ENCODE measurements around the gene WRAP73.
A peak's percentile ranks its signal among the peaks of the same experiment; 100 is the strongest.
"Not testable (repeated sequence)": the region's sequence is repeated elsewhere in the genome, so short reads cannot be mapped to it uniquely, and the experiment has no call there.

The WRAP73 gene

DNA sequence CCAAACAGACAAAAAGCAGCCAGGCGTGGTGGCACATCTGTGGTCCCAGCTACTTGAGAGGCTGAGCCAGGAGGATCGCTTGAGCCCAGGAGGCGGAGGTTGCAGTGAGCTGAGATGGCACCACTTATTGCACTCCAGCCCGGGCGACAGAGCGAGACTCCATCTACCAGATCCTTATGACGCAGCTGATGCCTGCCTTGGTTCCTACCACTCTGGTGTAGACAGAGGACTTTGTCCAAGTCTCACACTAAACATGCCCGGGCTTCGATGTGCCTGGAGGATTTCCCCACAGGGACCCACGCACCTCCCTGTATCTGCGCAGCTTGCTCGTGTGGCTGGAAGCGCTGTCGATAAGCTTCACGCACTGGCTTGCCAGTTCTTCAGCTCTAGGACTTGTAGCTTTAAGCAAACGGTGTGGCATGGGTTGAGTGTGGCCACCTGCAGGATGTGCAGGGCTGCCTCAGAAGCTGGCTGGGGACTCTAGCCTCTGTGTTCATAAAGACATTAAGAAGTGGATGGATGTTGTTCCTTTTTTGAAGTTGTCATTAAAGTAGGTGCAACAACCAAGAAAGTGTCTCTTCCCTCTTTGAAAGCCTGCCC lies 20.2 kb downstream of the WRAP73 start:
- DNase-seq, result no peak

DNA sequence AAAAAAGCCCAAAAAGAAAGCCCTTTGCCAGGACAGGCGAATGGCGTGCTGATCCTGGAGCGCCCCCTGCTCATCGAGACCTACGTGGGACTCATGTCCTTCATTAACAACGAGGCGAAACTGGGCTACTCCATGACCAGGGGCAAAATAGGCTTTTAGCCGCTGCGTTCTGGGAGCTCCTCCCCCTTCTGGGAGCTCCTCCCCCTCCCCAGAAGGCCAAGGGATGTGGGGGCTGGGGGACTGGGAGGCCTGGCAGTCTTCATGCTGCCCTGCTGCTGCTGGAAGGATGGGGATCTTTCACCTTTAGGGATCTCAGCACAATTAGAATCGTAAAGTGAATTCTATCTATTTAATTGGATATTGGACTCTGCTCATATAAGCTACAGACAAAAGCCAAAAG lies 21.5 kb downstream of the WRAP73 start:
- DNase-seq, result no peak

DNA sequence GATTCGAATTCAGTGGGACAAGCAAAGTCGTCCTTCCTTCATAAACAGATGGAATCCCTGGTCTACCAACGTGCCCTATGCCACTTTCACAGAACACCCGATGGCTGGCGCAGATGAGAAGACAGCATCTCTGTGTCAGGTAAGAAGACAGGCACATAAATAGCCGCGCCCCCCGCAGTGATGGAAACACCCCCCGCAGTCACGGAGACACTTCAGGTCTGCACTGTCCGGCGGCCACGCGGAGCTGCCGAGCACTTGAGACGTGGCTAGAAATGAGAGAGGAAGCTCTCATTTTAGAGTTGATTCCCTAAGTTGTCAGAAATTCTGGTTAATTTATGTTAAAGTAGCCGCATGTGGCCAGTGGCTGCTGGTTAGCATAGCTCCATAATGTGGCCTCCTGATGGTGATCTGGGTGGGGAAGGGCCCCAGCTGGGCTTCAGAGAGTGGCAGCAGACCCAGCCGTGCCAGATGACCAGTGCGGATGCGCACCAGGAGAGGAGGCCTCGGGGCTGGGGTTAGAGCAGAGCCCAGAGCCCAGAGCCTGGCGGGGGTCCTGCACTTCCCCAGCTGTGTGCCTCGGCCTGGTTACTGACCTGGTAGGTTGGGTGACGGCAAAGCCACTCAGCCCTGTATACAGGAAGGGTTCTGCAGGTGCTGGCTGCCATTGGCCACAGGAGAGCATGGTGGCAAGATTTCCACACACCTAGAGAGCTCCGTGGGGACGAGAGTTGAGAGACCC lies 22.2 kb downstream of the WRAP73 start:
- DNase-seq, result no peak

DNA sequence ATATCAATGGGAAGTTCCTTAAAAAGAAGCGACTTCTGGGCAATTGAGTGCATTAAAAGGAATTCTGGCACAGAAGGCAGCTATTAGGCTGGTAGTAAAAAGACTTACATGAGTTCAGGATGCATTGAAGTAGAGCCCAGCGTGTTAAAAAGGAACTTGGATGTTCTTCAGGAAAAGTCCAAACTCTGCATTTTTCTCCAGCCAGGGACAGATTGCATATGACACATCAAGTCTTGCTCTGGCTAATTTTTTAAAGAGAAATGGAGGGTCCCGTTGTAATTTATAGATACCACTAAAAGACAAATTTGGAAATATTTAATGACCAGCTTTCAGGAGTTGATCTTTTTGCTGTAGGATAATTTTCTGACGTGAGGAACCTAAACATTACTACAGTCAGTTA lies 23.9 kb downstream of the WRAP73 start:
- DNase-seq, result no peak

DNA sequence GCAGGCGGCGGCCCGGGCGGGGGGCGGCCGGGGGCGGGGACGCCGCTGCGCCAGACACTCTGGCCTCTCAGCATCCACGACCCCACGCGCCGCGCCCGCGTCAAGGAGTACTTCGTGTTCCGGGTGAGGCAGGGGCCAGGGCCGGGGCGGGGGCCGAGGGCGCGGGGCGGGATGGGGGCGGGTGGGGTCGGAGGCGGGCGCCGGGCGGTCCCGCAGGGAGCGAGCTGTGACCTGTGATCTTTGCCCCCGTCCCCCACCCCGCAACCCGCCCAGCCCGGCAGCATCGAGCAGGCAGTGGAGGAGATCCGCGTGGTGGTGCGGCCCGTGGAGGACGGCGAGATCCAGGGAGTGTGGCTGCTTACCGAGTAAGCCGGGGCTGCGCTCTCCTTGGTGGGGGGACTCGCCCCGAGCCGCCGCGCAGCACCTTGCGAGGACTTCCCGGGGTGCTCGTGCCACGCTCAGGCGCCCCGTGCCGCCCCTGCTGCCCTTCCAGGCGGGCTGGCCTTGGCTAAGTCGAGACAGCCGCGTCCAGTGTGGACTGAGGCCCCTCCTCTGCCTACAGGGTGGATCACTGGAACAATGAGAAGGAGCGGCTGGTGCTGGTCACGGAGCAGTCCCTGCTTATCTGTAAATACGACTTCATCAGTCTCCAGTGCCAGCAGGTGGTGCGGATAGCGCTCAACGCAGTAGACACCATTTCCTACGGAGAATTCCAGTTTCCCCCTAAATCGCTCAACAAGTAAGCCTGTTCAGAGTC lies 24.6 kb downstream of the WRAP73 start:
- DNase-seq, result peak; percentile 8

DNA sequence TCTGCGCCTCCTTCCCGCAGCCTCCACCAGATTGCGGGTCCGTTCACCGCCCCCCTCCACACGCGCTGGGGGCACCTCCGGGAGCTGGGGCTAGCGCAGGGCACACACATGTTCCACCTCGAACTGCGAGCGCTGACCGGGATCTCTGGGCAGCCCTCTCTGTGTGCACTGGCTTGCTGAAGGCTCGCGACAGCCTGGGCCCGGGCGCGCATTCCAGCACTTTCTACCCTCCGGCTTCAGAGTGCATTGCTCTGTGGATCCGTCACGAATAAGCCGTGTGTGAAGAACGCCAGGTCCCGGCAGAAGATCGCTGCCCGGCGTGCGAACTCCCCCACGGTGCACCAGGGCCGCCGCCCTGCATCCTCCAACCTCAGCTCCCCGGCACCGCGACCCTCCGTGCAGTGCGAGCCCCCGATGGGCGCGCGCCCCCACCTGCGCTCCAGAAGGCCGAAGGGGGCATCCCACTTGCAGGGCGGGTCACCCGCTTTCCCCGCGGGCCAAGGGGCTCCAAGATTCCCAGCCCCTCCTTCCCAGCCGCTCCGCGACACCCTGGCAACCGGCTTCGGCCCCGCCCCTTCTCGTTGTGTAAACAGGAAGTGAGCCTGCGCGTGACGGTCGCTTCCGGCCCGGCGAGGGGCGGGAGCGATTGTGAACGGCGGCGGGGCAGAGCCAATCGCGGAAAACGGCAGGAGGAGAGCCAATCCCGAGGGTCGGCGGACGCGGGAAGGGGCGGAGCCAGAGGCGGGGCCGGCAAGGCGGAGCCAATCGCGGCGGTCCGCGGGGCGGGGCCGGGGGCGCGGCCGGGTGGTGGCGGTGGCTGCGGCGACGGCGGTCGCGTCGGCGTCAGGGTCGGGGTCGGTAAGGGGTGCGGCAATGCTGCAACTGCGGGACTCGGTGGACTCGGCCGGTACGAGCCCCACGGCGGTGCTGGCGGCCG lies 25.4 kb downstream of the WRAP73 start, which contains the start of gene TPRG1L:
TPRG1L (plus strand) TSS at position 816 of the 937 bp plus-strand sequence; CDS start at position 874, 58 bp downstream.
- peak; percentile 99 for DNase-seq

DNA sequence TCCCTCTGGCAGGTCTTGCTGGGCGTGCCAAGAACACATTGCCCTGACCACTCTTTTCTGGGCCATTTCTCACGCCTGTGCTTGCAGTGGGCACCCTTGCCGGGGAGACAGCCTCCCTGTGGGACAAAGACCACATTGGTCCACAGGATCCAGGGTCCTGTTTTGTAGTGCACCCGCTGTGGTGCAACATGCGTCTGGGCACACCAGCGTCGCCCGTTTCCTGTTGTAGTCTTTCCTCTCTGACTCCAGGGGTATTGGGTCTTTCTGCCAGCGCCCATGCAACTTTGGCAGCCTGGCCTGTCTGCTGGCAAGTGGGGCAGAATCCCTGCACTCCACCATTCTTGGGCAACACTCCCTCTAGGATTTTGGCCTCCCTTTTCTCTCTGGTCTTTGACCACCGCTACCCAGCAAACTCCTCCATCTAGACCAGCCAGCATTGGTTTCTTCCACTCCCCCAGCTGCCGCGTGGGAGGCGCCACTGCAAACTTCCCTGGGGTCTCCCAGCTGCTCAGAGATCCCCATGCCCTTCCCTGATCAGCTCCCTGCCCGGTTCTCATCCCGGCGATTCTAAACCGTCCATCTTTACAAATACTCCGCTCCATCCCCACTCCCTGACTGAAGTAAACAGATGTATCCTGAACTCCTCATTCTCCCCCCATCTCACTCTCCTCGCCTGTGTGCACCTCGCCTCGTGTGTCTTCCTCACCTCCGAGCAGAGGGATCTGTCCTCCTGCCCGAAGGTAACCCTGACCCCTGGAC lies 26.3 kb downstream of the WRAP73 start:
- no peak for DNase-seq

DNA sequence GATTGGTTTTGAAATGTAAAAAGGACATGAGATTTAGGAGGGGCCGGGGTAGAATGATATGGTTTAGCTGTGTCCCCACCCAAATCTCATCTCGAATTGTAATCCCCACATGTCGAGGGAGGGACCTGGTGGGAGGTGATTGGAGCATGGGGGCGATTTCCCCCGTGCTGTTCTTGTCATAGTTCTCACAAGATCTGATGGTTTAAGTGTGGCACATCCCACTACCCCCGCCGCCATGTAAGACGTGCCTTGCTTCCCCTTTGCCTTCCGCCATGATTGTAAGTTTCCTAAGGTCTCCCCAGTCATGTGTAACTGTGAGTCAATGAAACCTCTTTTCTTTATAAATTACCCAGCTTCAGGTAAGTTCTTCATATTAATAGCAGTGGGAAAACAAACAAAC lies 27.8 kb downstream of the WRAP73 start:
- not testable (repeated sequence) for DNase-seq

DNA sequence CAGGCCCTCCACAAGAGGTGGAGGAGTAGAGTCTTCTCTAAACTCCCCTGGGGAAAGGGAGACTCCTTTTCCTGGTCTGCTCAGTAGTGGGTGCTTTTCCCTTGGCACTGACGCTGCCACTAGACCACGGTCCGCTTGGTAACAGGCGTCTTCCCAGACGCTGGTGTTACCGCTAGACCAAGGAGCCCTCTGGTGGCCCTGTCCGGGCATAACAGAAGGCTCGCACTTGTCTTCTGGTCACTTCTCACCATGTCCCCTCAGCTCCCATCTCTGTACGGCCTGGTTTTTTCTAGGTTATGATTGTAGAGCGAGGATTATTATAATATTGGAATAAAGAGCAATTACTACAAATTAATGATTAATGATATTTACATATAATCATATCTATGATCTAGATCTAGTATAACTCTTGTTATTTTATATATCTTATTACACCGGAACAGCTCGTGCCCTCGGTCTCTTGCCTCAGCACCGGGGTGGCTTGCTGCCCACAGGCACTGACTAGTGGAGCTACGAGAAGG lies 28.7 kb downstream of the WRAP73 start:
- not testable (repeated sequence) for DNase-seq

DNA sequence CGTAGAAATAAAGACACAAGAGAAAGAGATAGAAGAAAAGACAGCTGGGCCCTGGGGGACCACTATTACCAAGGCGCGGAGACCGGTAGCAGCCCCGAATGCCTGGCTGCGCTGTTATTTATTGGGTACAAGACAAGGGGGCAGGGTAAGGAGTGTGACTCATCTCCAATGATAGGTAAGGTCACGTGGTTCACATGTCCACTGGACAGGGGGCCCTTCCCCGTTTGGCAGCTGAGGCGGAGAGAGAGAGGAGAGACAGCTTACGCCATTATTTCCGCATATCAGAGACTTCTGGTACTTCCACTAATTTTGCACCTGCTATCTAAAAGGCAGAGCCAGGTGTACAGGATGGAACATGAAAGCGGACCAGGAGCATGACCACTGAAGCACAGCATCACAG lies 29.2 kb downstream of the WRAP73 start:
- DNase-seq, result no peak

DNA sequence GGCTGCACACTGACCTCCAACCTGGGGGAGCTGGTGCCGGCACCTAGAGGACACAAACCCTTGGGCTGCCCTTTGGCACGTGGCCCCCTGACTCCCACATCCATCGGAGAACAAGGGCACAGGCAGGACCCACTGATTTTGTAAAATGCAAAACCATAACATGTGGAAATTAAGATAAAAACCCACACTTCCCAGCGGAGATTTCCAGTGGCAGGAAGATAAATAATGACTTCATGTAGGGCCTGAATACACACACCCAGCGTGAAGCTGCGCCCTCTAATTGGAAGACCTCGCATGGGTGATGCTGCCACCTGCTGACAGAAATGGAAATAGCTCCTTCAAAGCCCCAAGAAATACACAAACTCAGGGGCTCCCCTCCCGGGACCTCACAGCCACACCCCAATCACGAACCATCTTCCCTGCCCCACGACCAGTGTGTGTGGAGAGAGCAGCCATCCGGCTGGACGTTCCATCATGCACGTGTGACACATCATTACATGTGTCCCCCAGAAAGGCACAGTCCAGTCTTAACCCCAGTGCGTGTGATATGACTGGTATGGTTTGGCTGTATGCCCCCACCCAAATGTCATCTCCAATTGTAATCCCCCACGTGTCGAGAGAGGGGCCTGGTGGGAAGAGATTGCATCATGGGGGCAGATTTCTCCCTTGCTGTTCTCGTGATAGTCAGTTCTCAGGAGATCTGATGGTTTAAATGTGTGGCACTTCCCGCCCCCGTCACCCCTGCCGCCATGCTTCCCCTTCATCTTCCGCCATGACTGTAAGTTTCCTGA lies 30.8 kb downstream of the WRAP73 start:
- DNase-seq, result peak; percentile 80

DNA sequence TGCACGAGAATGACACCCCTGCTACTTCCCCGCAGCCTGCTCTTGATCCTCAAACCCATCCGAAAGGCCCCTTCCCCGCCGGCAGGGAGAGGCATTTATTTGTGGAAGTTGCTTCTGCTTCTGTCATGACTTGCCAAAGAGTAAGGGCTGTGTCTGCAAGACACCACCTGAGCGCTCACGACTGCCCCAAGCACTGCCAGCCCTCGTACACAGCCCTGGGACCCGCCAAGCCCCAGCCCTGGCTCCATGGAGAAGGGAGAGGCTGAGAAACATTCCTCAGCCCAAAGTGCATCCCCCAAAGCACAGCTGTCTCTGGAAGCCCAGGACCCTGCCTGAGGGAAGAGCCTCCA lies 31.4 kb downstream of the WRAP73 start:
- DNase-seq, result no peak

DNA sequence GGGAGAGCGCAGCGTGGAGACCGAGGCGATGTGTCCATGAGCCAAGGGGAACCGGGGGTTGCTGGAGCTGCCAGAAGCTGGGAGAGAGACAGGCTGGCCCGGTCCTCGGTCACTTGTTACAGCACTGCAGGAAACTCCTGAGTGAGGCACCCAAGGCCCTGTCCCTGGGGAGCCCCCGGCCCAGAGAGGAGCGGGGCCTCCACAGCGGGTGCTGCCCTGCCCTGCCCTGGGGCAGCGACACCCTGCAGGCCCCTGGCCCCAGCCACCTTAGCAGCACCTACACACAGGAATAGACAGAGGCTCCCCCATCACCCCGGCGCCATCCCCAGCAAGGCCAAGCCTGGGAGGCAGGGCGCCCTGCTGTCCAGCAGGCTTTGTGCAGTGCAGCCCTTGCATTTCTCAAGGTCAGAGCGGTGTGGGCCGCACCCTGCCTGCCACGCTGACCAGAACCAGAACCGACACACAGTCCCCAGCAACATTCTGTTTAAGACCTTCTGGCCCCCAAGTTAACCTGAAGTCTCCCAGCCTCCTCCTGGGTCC lies 32.0 kb downstream of the WRAP73 start:
- no peak for DNase-seq

DNA sequence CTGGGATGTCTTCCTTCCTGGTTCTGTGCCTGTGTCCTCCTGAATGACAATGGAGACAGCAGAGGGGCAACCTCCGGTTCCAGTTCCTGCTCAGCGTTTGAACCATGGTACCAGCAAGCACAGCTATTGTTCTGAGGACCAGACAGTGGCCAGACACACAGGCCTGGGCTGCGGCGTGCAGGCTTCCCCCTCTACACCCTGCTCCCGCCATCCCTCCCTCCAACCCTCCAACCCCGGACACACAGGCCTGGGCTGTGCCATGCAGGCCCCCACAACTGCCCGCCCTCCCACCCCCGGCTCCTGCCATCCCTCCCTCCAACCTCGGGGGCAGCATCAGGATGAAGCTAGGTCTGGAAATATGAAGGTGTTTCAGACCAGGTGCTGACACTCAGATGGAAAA lies 33.0 kb downstream of the WRAP73 start:
- DNase-seq, result no peak

DNA sequence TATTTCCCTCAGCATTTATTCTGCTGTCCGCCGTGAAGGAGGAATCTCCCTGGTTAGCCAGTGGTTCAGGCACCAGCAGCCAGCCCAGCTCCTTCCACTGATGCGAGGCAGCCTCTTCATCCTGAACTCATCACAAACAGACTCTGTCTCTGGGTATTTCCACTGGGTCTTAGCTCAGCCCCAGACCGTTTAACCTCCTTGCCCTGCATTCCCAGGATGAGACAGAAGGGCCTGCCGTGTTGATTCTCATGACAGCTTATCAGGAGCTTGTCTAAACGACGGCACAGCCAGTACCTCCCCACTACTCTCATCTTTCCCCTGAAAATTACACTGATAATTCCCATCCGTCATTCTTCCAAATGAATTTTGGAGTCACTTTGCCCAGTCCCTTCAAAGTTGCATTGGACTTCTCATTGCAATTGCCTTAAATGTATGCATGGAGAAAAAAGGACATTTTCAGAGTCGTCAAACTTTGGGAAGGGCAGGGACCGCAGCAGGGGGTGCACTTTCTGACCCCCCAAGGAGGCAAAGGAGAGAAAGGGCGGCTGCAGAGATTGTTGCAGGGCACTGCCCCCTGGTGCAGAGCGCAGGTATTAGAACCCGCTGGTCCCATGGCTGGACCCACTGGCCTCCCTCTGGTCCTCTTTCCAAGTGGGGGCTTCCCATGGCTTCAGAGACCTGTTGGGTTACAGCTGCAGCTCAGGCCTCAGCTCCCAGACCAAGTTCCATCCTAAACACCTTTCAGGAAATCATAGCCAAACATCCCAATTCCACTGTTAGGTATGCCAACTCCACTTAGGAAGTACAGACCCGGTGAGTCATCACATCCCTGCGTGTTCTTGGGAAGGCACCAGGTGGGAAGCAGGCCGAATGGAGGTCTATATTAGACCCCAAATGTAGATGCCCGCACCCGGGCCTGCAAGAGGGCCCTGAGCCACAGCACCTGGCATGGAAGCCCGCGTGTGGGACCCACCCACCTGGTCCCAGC lies 34.9 kb downstream of the WRAP73 start:
- DNase-seq, result peak; percentile 28

DNA sequence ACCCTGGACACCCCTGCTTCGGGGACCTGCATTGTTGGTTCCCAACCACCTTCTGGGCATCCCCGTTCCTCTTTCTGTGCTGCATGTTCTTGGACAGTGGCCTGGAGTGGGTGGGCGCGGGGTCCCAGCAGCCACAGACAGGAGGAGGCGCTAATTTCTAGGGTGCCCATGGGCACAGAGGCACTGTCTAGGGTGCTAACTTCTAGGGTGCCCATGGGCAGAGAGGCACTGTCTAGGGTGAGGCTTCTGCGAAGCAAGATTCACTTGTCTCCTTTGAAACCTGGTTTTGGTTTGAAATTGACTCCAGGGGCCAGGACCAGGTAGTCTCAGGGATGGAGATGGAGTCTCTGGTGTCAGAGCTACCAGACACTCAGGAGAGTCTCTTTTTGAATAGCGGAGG lies 37.8 kb downstream of the WRAP73 start:
- DNase-seq, result no peak

DNA sequence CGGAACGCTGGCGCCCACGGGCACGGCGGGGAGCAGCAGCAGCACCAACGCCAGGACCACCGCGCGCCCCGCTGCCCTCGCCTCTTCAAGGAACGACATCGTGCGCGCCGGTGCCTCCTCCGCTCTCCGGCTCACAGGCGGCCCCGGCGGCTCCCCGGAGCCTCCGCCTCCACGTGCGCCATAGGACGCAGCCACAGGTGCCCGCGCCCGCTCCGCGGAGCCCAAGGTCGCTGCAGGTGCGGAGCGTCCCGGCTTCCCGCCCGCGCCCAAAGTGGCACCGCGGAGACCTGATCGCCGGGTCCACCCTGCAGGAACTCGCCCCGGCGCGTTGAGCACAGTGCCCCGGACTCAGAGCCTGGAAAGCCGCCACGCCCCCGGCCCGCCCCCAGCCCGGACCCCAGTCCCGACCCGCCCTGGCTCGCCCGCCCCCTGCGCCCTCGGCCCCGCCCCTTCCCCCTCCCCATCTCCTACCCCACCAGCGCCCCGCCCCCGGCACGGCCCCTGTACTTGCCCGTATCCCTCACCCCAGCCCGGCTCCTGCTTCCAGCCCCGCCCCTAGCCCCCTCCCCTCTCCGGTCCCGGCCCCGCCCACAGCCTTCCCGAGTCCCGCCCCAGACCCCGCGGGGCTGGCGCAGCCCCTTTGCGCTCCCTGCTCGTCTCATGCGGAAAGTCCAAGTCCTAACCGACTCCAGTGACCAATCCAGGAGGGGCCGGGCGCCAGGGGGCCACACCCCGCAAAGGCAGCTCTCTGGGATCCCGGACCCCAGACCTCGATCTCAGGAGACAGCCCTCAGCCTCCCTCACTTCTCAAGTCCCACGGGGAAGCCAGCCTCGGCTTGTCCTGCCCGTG lies 38.5 kb downstream of the WRAP73 start, which contains the start of gene MEGF6:
MEGF6 (minus strand) TSS at position 339 of the 850 bp plus-strand sequence; CDS start at position 99, 240 bp downstream.
- peak; percentile 29 for DNase-seq

DNA sequence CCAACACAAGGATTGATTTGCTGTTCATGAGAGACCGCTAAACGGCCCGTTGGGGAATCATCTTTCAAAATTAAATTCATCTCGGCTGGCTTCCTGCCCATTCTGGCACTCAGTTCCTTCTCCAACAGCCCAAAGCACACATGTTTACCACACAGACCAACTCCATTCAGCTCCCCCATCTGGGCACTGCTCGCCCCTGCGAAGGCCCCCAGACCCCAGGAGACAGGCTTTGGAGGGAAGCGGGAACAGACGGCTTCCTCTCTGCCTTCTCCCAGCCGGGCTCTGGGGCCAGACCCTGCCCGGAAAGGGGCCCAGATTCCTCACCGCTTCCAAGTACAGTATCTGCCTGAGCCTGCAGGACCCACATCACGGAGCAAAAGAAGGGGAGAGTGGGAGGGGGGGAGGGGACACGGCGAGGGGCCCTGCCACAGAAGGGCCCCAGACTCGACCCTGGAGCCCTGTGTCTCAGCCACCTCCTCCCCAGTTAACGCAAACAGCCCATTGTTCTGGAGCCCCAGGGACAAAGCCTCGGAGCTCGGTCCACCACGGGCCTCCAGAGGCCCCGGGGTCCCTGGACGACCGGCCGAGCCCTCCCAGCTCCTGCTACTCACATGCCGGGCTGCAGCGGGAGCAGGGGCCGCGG lies 39.3 kb downstream of the WRAP73 start:
- no peak for DNase-seq
